ENCODE results near the gene RAB41. TPM values are rescaled to one million over a fixed set of nuclear protein-coding genes. Genes with fewer than 3 reads are reported as not detected.

Gene RAB41
- polyA plus RNA-seq, 1 of the 3 experiments (the other 2 are of a cell fraction), result not detected

- H3K4me1 ChIP-seq (ENCODE audit: control insufficient read depth in 1 of 2, insufficient read depth in 2 of 2, low read depth in 1 of 2, low read length in 1 of 2), result no peaks in the 10 kb centered on the region
- H3K27me3 ChIP-seq (ENCODE audit: insufficient read depth), result no peaks in the 10 kb centered on the region; the same call in 1 of the 2 replicates
- no peaks in the 10 kb centered on the region for H3K9me2 ChIP-seq
- H3K27ac ChIP-seq (ENCODE audit: low read depth in 2 of 2, low read length in 1 of 2), result no peak overlapping the region
- no peaks in the 10 kb centered on the region for H3K36me3 ChIP-seq (replicated peaks in 1 of 2; ENCODE audit: control insufficient read depth in 1 of 2, insufficient read depth in 2 of 2, low read length in 1 of 2)
- H4K20me1 ChIP-seq (ENCODE audit: insufficient read depth), result no peaks in the 10 kb centered on the region
- no peaks in the 10 kb centered on the region for H3F3A ChIP-seq (replicated peaks; ENCODE audit: insufficient read depth)
- CTCF ChIA-PET, result no interaction called here
- no peak overlapping the region for H3K9ac ChIP-seq
- no peak overlapping the region for H3K4me2 ChIP-seq
- no peaks in the 10 kb centered on the region for H3K79me2 ChIP-seq (ENCODE audit: insufficient read depth)
- no peaks in the 10 kb centered on the region for H3K9me3 ChIP-seq
- TF ChIP-seq CHD2 (IDR thresholded peaks at IDR 0.05; ENCODE audit: low read length, partially characterized antibody) (no peak), RCOR1 (IDR thresholded peaks at IDR 0.05; ENCODE audit: low read length) (no peak)
- TF ChIP-seq, protein P1, sequence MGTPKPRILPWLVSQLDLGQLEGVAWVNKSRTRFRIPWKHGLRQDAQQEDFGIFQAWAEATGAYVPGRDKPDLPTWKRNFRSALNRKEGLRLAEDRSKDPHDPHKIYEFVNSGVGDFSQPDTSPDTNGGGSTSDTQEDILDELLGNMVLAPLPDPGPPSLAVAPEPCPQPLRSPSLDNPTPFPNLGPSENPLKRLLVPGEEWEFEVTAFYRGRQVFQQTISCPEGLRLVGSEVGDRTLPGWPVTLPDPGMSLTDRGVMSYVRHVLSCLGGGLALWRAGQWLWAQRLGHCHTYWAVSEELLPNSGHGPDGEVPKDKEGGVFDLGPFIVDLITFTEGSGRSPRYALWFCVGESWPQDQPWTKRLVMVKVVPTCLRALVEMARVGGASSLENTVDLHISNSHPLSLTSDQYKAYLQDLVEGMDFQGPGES (IDR thresholded peaks at IDR 0.05; ENCODE audit: low read depth, low read length), result no peak
- no peak overlapping the region for H3K4me3 ChIP-seq (ENCODE audit: low read depth in 2 of 2, low read length in 1 of 2)
- no peak overlapping the region for H2AFZ ChIP-seq (ENCODE audit: low read depth)
- 37% methylated on average over 2 of the region's 2 CpGs for WGBS (ENCODE audit: low lambda C conversion rate)
- POLR2A ChIA-PET, result no interaction called here
- no peak for DNase-seq
These were observed 26.5 kb upstream of the RAB41 start for GRCh38 chrX:70255452-70255851.

DNA sequence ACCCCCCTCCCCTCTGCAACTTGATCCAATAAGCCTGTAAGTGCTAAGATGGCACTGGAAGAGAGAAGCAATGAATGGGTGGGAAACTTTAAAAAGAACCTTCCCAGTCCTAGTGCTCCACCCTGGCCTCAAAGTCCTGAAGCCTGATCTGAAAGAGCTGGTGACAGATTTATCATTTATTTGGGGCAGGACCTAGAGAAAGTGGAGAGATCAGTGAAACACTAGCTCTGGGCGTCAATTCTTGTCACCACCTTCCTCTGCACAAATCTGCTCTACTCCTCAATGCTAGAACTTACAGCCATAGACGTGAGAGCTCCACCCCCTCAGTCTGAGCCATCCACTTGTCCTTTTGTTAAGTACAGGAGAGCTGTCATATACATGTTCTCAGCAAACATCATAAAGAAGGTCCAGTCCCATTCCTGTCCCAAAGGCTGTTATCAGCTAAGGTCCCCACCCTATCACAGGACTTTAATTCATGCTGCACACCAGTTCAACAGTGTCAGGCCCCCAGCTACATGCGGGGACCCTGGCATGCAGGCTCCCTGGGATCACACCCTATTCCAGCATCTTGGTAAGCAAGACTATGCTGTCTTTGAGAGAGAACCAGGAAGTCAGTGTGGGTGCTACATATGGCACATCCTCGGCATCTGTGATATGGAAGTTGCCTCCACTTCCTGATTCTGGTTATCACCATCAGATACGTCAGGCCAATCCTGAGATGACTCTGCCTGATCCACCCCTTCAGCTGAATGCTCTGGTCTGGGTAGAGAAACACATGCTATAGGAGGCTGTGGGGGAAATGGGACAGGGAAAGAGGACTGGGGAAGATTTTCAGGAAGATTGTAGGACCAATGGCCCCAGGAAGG, 24.3 kb upstream of the RAB41 start:
- Histone ChIP-seq H3F3A (replicated peaks; ENCODE audit: insufficient read depth) (no peaks in the 10 kb centered on the region), H3K9me2 (no peaks in the 10 kb centered on the region), H3K27me3 (ENCODE audit: insufficient read depth) (no peaks in the 10 kb centered on the region; the same call in 1 of the 2 replicates), H3K79me2 (ENCODE audit: insufficient read depth) (no peaks in the 10 kb centered on the region), H3K4me2 (no peak overlapping the region), H3K9ac (no peak overlapping the region), H3K36me3 (replicated peaks in 1 of 2; ENCODE audit: control insufficient read depth in 1 of 2, insufficient read depth in 2 of 2, low read length in 1 of 2) (no peaks in the 10 kb centered on the region), H3K4me1 (ENCODE audit: control insufficient read depth in 1 of 2, insufficient read depth in 2 of 2, low read depth in 1 of 2, low read length in 1 of 2) (no peaks in the 10 kb centered on the region), H2AFZ (ENCODE audit: low read depth) (no peak overlapping the region), H3K9me3 (no peaks in the 10 kb centered on the region), H3K4me3 (ENCODE audit: low read depth in 2 of 2, low read length in 1 of 2) (no peak overlapping the region), H3K27ac (ENCODE audit: low read depth in 2 of 2, low read length in 1 of 2) (no peak overlapping the region), H4K20me1 (ENCODE audit: insufficient read depth) (no peaks in the 10 kb centered on the region)
- DNase-seq, result no peak
- CTCF ChIA-PET, result interaction anchor here (1.1 kb wide), 1 partner anchor 61 kb away, joined by 3 read pairs; no protein-coding TSS in a partner anchor
- WGBS (ENCODE audit: low lambda C conversion rate), result 38% methylated on average over 5 of the region's 5 CpGs
- no peak for TF ChIP-seq NFIC (IDR thresholded peaks at IDR 0.05; ENCODE audit: borderline replicate concordance)
- TF ChIP-seq, protein P2, sequence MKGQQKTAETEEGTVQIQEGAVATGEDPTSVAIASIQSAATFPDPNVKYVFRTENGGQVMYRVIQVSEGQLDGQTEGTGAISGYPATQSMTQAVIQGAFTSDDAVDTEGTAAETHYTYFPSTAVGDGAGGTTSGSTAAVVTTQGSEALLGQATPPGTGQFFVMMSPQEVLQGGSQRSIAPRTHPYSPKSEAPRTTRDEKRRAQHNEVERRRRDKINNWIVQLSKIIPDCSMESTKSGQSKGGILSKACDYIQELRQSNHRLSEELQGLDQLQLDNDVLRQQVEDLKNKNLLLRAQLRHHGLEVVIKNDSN (IDR thresholded peaks at IDR 0.05; ENCODE audit: borderline replicate concordance, low read depth), result no peak
- TF ChIP-seq FOXJ3 (CRISPR knock-in tag; IDR thresholded peaks at IDR 0.05), result no peak
- TF ChIP-seq, protein P3, sequence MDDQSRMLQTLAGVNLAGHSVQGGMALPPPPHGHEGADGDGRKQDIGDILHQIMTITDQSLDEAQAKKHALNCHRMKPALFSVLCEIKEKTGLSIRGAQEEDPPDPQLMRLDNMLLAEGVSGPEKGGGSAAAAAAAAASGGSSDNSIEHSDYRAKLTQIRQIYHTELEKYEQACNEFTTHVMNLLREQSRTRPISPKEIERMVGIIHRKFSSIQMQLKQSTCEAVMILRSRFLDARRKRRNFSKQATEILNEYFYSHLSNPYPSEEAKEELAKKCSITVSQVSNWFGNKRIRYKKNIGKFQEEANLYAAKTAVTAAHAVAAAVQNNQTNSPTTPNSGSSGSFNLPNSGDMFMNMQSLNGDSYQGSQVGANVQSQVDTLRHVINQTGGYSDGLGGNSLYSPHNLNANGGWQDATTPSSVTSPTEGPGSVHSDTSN (IDR thresholded peaks at IDR 0.05), result no peak
- TF ChIP-seq ZBTB33 (IDR thresholded peaks at IDR 0.05; ENCODE audit: borderline replicate concordance, low read depth), result no peak
- TF ChIP-seq, protein P4, sequence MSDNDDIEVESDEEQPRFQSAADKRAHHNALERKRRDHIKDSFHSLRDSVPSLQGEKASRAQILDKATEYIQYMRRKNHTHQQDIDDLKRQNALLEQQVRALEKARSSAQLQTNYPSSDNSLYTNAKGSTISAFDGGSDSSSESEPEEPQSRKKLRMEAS (IDR thresholded peaks at IDR 0.05; ENCODE audit: low read depth), result no peak
- no peak for TF ChIP-seq EP300 (IDR thresholded peaks at IDR 0.05; ENCODE audit: borderline replicate concordance in 1 of 2, low read depth in 1 of 2, low read length in 1 of 2)
- no peak for TF ChIP-seq RXRA (IDR thresholded peaks at IDR 0.05; ENCODE audit: borderline replicate concordance, low read depth)
- no peak for TF ChIP-seq EZH2phosphoT487 (IDR thresholded peaks at IDR 0.05; ENCODE audit: borderline replicate concordance, low read depth)
- POLR2A ChIA-PET, result no interaction called here

Data from SK-N-SH (cell line).